Skeletal muscle tissue (tissue), 4 donors: ENCODE results near the gene TMA7. TPM values are rescaled to one million over a fixed set of nuclear protein-coding genes. Genes with fewer than 3 reads are reported as not detected.
"Not testable (repeated sequence)": the region's sequence is repeated elsewhere in the genome, so short reads cannot be mapped to it uniquely, and the experiment has no call there.

Experiments
- H3K27ac ChIP-seq: one replicate; pipeline ENCODE4 v1.7.0; 2013; ENCODE audit warnings: mild to moderate bottlenecking, low read depth, low read length, inconsistent platforms
- H3K27me3 ChIP-seq, 3 donors: one replicate each; pipeline ENCODE4 v1.7.0; 2013; ENCODE audit warnings: low read length in 3 of 3; ENCODE audit not compliant: control insufficient read depth in 3 of 3, insufficient read depth in 3 of 3
- H3K36me3 ChIP-seq, 3 donors: one replicate each; pipeline ENCODE4 v1.7.0; 2013; ENCODE audit warnings: low read length in 3 of 3; ENCODE audit not compliant: control insufficient read depth in 3 of 3, insufficient read depth in 3 of 3
- H3K4me1 ChIP-seq, 3 donors: one replicate each; pipeline ENCODE4 v1.7.0; 2013; ENCODE audit warnings: low read length in 3 of 3, mild to moderate bottlenecking in 3 of 3; ENCODE audit not compliant: control insufficient read depth in 3 of 3, insufficient read depth in 3 of 3
- H3K4me3 ChIP-seq, 3 donors: one replicate each; pipeline ENCODE4 v1.7.0; 2013; ENCODE audit warnings: low read length in 3 of 3
- H3K9ac ChIP-seq, 3 donors: one replicate each; pipeline ENCODE4 v1.7.0; 2013; ENCODE audit warnings: low read length in 3 of 3, mild to moderate bottlenecking in 3 of 3, moderate library complexity in 2 of 3, low read depth in 1 of 3
- H3K9me3 ChIP-seq, 3 donors: one replicate each; pipeline ENCODE4 v1.7.0; 2013; ENCODE audit warnings: low read length in 3 of 3; ENCODE audit not compliant: control insufficient read depth in 3 of 3
- total RNA-seq: library from RNA; depleted of rRNA; stranded (reverse); fragments of >200 nt; gene quantifications from one replicate; pipeline ENCODE4 v1.2.3, GENCODE V29; 2014
- donor health status: Osteomylitis.

The TMA7 gene
- total RNA-seq, 1 donor from 2014 or later: 157 TPM

DNA sequence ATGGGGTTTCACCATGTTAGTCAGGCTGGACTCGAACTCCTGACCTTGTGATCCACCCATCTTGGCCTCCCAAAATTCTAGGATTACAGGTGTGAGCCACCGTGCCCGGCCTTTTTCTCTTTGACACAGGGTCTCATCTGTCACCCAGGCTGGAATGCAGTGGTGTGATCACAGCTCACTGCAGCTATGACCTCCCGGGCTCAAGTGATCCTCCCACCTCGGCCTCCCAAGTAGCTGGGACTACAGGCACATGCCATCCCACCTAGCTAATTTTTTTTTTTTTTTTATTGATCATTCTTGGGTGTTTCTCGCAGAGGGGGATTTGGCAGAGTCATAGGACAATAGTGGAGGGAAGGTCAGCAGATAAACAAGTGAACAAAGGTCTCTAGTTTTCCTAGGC lies 42.8 kb downstream of the TMA7 start:
- not testable (repeated sequence) for H3K27ac ChIP-seq, H3K36me3 ChIP-seq, H3K9me3 ChIP-seq, H3K4me3 ChIP-seq, H3K27me3 ChIP-seq, H3K4me1 ChIP-seq, H3K9ac ChIP-seq

DNA sequence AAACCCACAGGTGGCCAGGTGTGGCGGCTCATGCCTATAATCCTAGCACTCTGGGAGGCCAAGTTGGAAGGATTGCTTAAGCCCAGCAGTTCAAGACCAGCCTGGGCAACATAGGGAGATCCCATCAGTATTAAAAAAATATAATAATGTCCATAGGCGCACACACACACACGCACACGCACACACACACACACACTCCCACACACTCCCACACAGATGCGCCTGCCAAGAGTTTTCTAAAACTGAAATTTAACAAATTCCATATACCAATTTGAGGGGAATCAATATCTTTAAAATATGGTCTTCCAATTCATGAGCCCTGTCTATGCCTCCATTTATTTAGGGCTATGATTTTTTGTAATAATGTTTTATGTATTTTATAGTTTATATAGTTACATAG lies 46.9 kb downstream of the TMA7 start:
- no peaks in the 10 kb centered on the region for H3K27me3 ChIP-seq
- no peaks in the 10 kb centered on the region for H3K4me1 ChIP-seq
- no peak overlapping the region for H3K9ac ChIP-seq
- H3K9me3 ChIP-seq: no peaks in the 10 kb centered on the region
- H3K27ac ChIP-seq: no peak overlapping the region
- no peaks in the 10 kb centered on the region for H3K36me3 ChIP-seq
- H3K4me3 ChIP-seq: no peak overlapping the region

DNA sequence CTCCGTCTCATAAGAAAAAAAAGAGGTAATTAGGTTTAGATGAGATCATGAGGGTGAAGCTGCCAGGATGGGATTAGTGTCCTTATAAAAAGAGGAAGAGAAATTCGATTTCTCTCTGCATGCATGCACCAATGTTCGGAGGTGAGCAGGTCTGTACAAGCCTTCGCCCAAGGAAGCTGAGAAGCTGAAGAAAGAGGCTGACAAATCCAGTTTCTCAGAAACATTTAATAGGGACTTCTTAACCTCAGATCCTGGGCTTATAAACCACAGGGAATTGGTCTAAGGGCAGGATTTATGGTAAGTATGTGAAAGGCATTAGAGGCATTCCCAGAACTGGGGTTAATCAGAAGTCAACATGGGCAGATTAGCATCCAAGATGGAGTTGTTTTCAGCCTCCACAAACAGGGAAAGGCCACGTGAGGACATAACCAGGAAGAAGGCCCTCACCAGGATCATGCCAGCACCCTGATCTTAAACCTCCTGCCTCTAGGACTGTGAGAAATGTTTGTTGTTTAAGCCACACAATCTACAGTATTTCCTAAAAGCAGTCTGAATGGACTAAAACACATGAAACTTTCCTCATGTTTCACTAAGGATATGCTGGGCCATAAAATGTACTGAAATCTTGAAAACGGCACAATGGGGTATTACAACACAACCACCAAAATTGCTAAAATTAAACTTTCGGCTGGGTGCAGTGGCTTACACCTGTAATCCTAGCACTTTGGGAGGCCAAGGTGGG lies 52.6 kb downstream of the TMA7 start:
- H3K9ac ChIP-seq: no peak overlapping the region
- H3K4me3 ChIP-seq: no peak overlapping the region
- H3K36me3 ChIP-seq: no peaks in the 10 kb centered on the region

DNA sequence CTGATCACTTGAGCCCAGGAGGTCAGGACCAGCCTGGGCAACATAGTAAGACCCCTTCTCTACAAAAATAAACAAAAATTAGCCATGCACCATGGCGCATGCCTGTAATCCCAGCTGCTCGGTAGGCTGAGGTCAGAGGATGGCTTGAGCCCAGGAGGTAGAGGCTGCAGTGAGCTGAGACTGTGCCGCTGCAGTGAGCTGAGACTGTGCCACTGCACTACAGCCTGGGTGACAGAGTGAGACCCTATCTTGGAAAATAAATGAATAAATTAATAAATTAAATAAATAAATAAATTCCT lies 53.1 kb downstream of the TMA7 start:
- Histone ChIP-seq H3K4me1 (no peaks in the 10 kb centered on the region), H3K9me3 (peaks cover 0 to under 1% (median 0%) of the 10 kb centered on the region in 3 donors), H3K27me3 (no peaks in the 10 kb centered on the region), H3K9ac (no peak overlapping the region), H3K36me3 (peaks cover 0 to 2% (median 0%) of the 10 kb centered on the region in 3 donors), H3K4me3 (no peak overlapping the region), H3K27ac (no peak overlapping the region)

More for the DNA sequence above, 52.6 kb downstream of the TMA7 start:
- no peaks in the 10 kb centered on the region for H3K9me3 ChIP-seq
- no peak overlapping the region for H3K27ac ChIP-seq
- H3K4me1 ChIP-seq: no peaks in the 10 kb centered on the region
- H3K27me3 ChIP-seq: no peaks in the 10 kb centered on the region

Other genes starting within 250 kb of the TMA7 start
- gene CAMP, start 216.8 kb upstream of the TMA7 start, total RNA-seq: not detected
- gene ZNF589, start 199.2 kb upstream of the TMA7 start, total RNA-seq: 4.7 TPM
- 18.8 TPM for gene NME6, start 138.9 kb upstream of the TMA7 start, total RNA-seq
- gene SPINK8, start 106.6 kb upstream of the TMA7 start, total RNA-seq: not detected
- gene FBXW12, start 68.0 kb upstream of the TMA7 start, total RNA-seq: 0.52 TPM
- gene PLXNB1, start 10.2 kb upstream of the TMA7 start, total RNA-seq: 11.5 TPM
- 9.9 TPM for gene CCDC51, start 138 bp upstream of the TMA7 start, total RNA-seq
- gene ATRIP, start 6.5 kb downstream of the TMA7 start, total RNA-seq: 4.7 TPM
- 32.4 TPM for gene SHISA5, start 63.9 kb downstream of the TMA7 start, total RNA-seq
- 8.4 TPM for gene PFKFB4, start 116.5 kb downstream of the TMA7 start, total RNA-seq
- gene UCN2, start 123.5 kb downstream of the TMA7 start, total RNA-seq: not detected
- 2.1 TPM for gene COL7A1, start 155.1 kb downstream of the TMA7 start, total RNA-seq
- 182 TPM for gene UQCRC1, start 169.4 kb downstream of the TMA7 start, total RNA-seq
- not detected for gene TMEM89, start 181.5 kb downstream of the TMA7 start, total RNA-seq
- gene SLC26A6, start 195.2 kb downstream of the TMA7 start, total RNA-seq: 9.4 TPM
- gene CELSR3, start 222.6 kb downstream of the TMA7 start, total RNA-seq: under 0.01 TPM
- 3.1 TPM for gene NCKIPSD, start 245.7 kb downstream of the TMA7 start, total RNA-seq